ENCODE measurements around the gene CAPN5.
"Not testable (repeated sequence)": the region's sequence is repeated elsewhere in the genome, so short reads cannot be mapped to it uniquely, and the experiment has no call there.

The CAPN5 gene

GRCh38 chr11:77057938-77058474, 8.8 kb upstream of the CAPN5 start:
- Histone ChIP-seq H3K4me3 (ENCODE audit: insufficient read length, low read depth) (no peak overlapping the region), H3K4me1 (ENCODE audit: insufficient read depth, insufficient read length) (no peaks in the 10 kb centered on the region), H3K9me3 (ENCODE audit: insufficient read depth, low read length) (peaks cover 10% of the 10 kb centered on the region; the same call in 1 of the 2 replicates), H3K27me3 (ENCODE audit: insufficient read depth, insufficient read length) (no peaks in the 10 kb centered on the region), H3K36me3 (ENCODE audit: insufficient read depth, insufficient read length, low read length) (no peaks in the 10 kb centered on the region), H3K9ac (ENCODE audit: insufficient read length, low read depth) (no peak overlapping the region)
- TF ChIP-seq ZNF274 (IDR thresholded peaks at IDR 0.05; ENCODE audit: low read depth, low read length) (no peak), SUZ12 (IDR thresholded peaks at IDR 0.05; ENCODE audit: extremely low read depth, insufficient read depth, insufficient read length) (no peak), YY1 (IDR thresholded peaks at IDR 0.05; ENCODE audit: insufficient read depth, insufficient read length) (no peak)
- DNase-seq (ENCODE audit: low read depth, low spot score) = no peak

DNA sequence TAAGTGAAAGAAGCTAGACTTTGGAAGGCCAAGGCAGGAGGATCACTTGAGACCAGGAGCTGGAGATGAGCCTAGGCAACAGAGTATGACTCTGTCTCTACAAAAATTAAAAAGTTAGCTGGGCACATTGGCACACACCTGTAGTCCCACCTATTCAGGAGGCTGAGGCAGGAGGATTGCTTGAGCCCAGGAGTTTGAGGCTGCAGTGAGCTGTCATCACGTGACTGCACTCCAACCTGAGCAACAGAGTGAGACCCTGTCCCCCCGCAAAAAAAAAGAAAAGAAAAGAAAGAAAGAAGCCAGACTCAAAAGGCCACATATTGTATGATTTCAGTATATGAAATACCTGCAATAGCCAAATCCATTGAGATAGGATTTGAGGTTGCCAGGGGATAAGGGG, 7.9 kb upstream of the CAPN5 start:
- no peaks in the 10 kb centered on the region for H3K36me3 ChIP-seq (ENCODE audit: insufficient read depth, insufficient read length, low read length)
- H3K27me3 ChIP-seq (ENCODE audit: insufficient read depth, insufficient read length) = peaks cover 5% of the 10 kb centered on the region
- H3K9me3 ChIP-seq (ENCODE audit: insufficient read depth, low read length) = peaks cover 10% of the 10 kb centered on the region; the same call in 1 of the 2 replicates
- no peak for DNase-seq (ENCODE audit: low read depth, low spot score)
- H3K4me1 ChIP-seq (ENCODE audit: insufficient read depth, insufficient read length) = no peaks in the 10 kb centered on the region
- TF ChIP-seq YY1 (IDR thresholded peaks at IDR 0.05; ENCODE audit: insufficient read depth, insufficient read length) = no peak
- no peak for TF ChIP-seq ZNF274 (IDR thresholded peaks at IDR 0.05; ENCODE audit: low read depth, low read length)
- no peak for TF ChIP-seq SUZ12 (IDR thresholded peaks at IDR 0.05; ENCODE audit: extremely low read depth, insufficient read depth, insufficient read length)
- no peak overlapping the region for H3K9ac ChIP-seq (ENCODE audit: insufficient read length, low read depth)
- H3K4me3 ChIP-seq (ENCODE audit: insufficient read length, low read depth) = no peak overlapping the region

- no peak for DNase-seq (ENCODE audit: low read depth, low spot score)
- no peak overlapping the region for H3K4me3 ChIP-seq (ENCODE audit: insufficient read length, low read depth)
- H3K27me3 ChIP-seq (ENCODE audit: insufficient read depth, insufficient read length) = peaks cover 14% of the 10 kb centered on the region
- H3K4me1 ChIP-seq (ENCODE audit: insufficient read depth, insufficient read length) = no peaks in the 10 kb centered on the region
- TF ChIP-seq SUZ12 (IDR thresholded peaks at IDR 0.05; ENCODE audit: extremely low read depth, insufficient read depth, insufficient read length) = no peak
- no peak for TF ChIP-seq YY1 (IDR thresholded peaks at IDR 0.05; ENCODE audit: insufficient read depth, insufficient read length)
- no peak for TF ChIP-seq ZNF274 (IDR thresholded peaks at IDR 0.05; ENCODE audit: low read depth, low read length)
- H3K9me3 ChIP-seq (ENCODE audit: insufficient read depth, low read length) = peaks cover 10% of the 10 kb centered on the region; the same call in 1 of the 2 replicates
- H3K36me3 ChIP-seq (ENCODE audit: insufficient read depth, insufficient read length, low read length) = no peaks in the 10 kb centered on the region
- H3K9ac ChIP-seq (ENCODE audit: insufficient read length, low read depth) = no peak overlapping the region
Measured at GRCh38 chr11:77059806-77060205, 7.0 kb upstream of the CAPN5 start.

- TF ChIP-seq ZNF274 (IDR thresholded peaks at IDR 0.05; ENCODE audit: low read depth, low read length) = no peak
- TF ChIP-seq SUZ12 (IDR thresholded peaks at IDR 0.05; ENCODE audit: extremely low read depth, insufficient read depth, insufficient read length) = no peak
- TF ChIP-seq YY1 (IDR thresholded peaks at IDR 0.05; ENCODE audit: insufficient read depth, insufficient read length) = no peak
- peaks cover 10% of the 10 kb centered on the region; the same call in 1 of the 2 replicates for H3K9me3 ChIP-seq (ENCODE audit: insufficient read depth, low read length)
- no peaks in the 10 kb centered on the region for H3K4me1 ChIP-seq (ENCODE audit: insufficient read depth, insufficient read length)
- peaks cover 18% of the 10 kb centered on the region for H3K27me3 ChIP-seq (ENCODE audit: insufficient read depth, insufficient read length)
- H3K36me3 ChIP-seq (ENCODE audit: insufficient read depth, insufficient read length, low read length) = no peaks in the 10 kb centered on the region
- no peak for DNase-seq (ENCODE audit: low read depth, low spot score)
- no peak overlapping the region for H3K4me3 ChIP-seq (ENCODE audit: insufficient read length, low read depth)
- H3K9ac ChIP-seq (ENCODE audit: insufficient read length, low read depth) = no peak overlapping the region
Measured at GRCh38 chr11:77060234-77060633, 6.5 kb upstream of the CAPN5 start.

DNA sequence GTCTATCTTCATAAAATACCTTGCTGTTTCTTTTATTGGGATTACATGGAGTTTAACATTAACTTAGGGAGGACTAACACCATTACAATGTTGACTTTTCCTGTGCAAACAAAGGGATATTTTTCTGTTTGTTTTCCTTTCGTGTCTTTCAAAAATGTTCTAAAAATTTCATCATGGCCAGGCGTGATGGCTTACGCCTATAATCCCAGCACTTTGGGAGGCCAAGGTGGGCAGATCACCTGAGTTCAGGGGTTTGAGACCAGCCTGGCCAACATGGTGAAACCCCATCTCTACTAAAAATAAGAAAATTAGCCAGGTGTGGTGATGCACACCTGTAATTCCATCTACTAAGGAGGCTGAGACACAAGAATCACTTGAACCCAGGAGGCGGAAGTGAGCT, 5.5 kb upstream of the CAPN5 start:
- not testable (repeated sequence) for H3K9ac ChIP-seq (ENCODE audit: insufficient read length, low read depth); H3K36me3 ChIP-seq (ENCODE audit: insufficient read depth, insufficient read length, low read length); DNase-seq (ENCODE audit: low read depth, low spot score); H3K9me3 ChIP-seq (ENCODE audit: insufficient read depth, low read length); H3K4me1 ChIP-seq (ENCODE audit: insufficient read depth, insufficient read length); H3K4me3 ChIP-seq (ENCODE audit: insufficient read length, low read depth)
- peaks cover 26% of the 10 kb centered on the region for H3K27me3 ChIP-seq (ENCODE audit: insufficient read depth, insufficient read length)

DNA sequence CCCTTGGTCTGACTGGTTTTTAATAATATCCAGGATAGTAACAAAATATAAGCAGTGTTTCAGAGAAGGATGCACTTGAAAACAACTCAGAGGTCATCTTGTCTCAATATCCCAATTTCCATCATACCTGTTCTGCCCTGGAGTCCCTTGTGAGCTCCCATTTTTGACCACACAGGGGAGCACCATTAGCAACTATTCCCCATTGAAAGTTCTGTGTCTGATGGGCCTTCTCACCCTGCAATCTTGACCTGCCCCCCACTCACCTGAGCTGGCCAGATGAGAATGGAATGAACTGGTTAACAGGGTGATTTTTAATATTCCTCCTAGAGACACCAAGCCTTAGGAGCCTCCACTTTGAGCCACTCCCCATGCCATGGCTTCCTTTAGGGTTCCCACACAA, 3.8 kb upstream of the CAPN5 start:
- H3K27me3 ChIP-seq (ENCODE audit: insufficient read depth, insufficient read length) = peaks cover 26% of the 10 kb centered on the region
- no peak for DNase-seq (ENCODE audit: low read depth, low spot score)
- H3K9me3 ChIP-seq (ENCODE audit: insufficient read depth, low read length) = no peaks in the 10 kb centered on the region
- H3K4me3 ChIP-seq (ENCODE audit: insufficient read length, low read depth) = no peak overlapping the region
- no peaks in the 10 kb centered on the region for H3K36me3 ChIP-seq (ENCODE audit: insufficient read depth, insufficient read length, low read length)
- no peak overlapping the region for H3K9ac ChIP-seq (ENCODE audit: insufficient read length, low read depth)
- peaks cover under 1% of the 10 kb centered on the region for H3K4me1 ChIP-seq (ENCODE audit: insufficient read depth, insufficient read length)
- TF ChIP-seq YY1 (IDR thresholded peaks at IDR 0.05; ENCODE audit: insufficient read depth, insufficient read length) (no peak), SUZ12 (IDR thresholded peaks at IDR 0.05; ENCODE audit: extremely low read depth, insufficient read depth, insufficient read length) (no peak), ZNF274 (IDR thresholded peaks at IDR 0.05; ENCODE audit: low read depth, low read length) (no peak)

DNA sequence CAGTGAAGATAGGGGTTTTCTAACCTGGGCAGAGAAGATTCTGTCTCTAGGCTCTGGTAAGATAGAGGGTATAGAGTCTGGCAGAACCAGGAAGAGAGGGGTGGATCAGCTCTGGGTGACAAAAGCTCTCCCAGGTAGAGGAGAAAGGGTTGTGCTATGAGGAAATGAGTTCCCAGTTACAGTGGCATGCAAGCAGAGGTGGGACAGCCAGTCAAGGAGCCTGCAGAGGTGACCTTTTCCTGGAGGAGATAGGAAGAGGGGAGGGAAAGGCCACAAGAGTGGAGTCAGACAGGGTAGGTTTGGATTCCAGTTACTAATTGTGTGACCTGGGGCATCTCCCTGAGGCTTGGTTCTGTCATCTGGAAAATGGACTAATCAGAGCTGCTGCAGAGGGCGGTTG, 3.4 kb upstream of the CAPN5 start:
- Histone ChIP-seq H3K4me1 (ENCODE audit: insufficient read depth, insufficient read length) (peaks cover 3% of the 10 kb centered on the region), H3K36me3 (ENCODE audit: insufficient read depth, insufficient read length, low read length) (no peaks in the 10 kb centered on the region)
- DNase-seq (ENCODE audit: low read depth, low spot score) = no peak

More for the DNA sequence above, 3.4 kb upstream of the CAPN5 start:
- TF ChIP-seq SUZ12 (IDR thresholded peaks at IDR 0.05; ENCODE audit: extremely low read depth, insufficient read depth, insufficient read length) (no peak), ZNF274 (IDR thresholded peaks at IDR 0.05; ENCODE audit: low read depth, low read length) (no peak), YY1 (IDR thresholded peaks at IDR 0.05; ENCODE audit: insufficient read depth, insufficient read length) (no peak)
- no peaks in the 10 kb centered on the region for H3K9me3 ChIP-seq (ENCODE audit: insufficient read depth, low read length)
- H3K9ac ChIP-seq (ENCODE audit: insufficient read length, low read depth) = no peak overlapping the region
- no peak overlapping the region for H3K4me3 ChIP-seq (ENCODE audit: insufficient read length, low read depth)
- peaks cover 26% of the 10 kb centered on the region for H3K27me3 ChIP-seq (ENCODE audit: insufficient read depth, insufficient read length)
